ENCODE results near the gene NT5C2.

GRCh38 chr10:103184615-103185014, 8.5 kb downstream of the NT5C2 start:
- TF ChIP-seq EZH2 (IDR thresholded peaks at IDR 0.05; ENCODE audit: insufficient read depth, poor library complexity, severe bottlenecking) (no peak), EZH2phosphoT487 (IDR thresholded peaks at IDR 0.05; ENCODE audit: insufficient read depth, low read depth) (no peak)

Measured in GM23248 (cell line).